Endometrial microvascular endothelial cells (primary cell): Measurements from ENCODE around the gene YIPF2. TPM values are rescaled to one million over a fixed set of nuclear protein-coding genes. Genes with fewer than 3 reads are reported as not detected.
"Not testable (repeated sequence)": the region's sequence is repeated elsewhere in the genome, so short reads cannot be mapped to it uniquely, and the experiment has no call there.

Experiments used
- in situ Hi-C: cut with HindIII; loops from 2 replicates; pipeline ENCODE4 v1.10.0; 2017; ENCODE audit warnings: low sequenced_read_pairs, low pct_unique_long_range_greater_than_20kb; ENCODE audit errors: inconsistent ontology term
- total RNA-seq: library from RNA; depleted of rRNA; stranded (reverse); fragments of >200 nt; gene quantifications from one replicate; pipeline ENCODE4 v1.2.3, GENCODE V29; 2015; ENCODE audit errors: inconsistent ontology term

Gene YIPF2
- total RNA-seq, result 47.9 TPM

- in situ Hi-C loops, result no loop called here
Measured at GRCh38 chr19:10928563-10929401, at the start of gene YIPF2, which contains the start of gene TIMM29. YIPF2 (minus strand) TSS chr19:10928639; CDS start chr19:10928410, 229 bp downstream. TIMM29 (plus strand) TSS chr19:10928811; CDS start chr19:10928823, 12 bp downstream.

- in situ Hi-C loops, result no loop called here
Measured at GRCh38 chr19:10977742-10978092, 49.3 kb upstream of the YIPF2 start.

GRCh38 chr19:10976131-10976892, 47.9 kb upstream of the YIPF2 start:
- in situ Hi-C loops, result no loop called here

- in situ Hi-C loops, result no loop called here
Measured at GRCh38 chr19:10975374-10976130, 47.1 kb upstream of the YIPF2 start.

- in situ Hi-C loops, result no loop called here
Measured at GRCh38 chr19:10971107-10971726, 42.8 kb upstream of the YIPF2 start.

- in situ Hi-C loops, result no loop called here
Measured at GRCh38 chr19:10968527-10969135, 40.2 kb upstream of the YIPF2 start.

GRCh38 chr19:10966809-10967208, 38.4 kb upstream of the YIPF2 start:
- in situ Hi-C loops, result no loop called here

- in situ Hi-C loops, result no loop called here
Measured at GRCh38 chr19:10965398-10965797, 37.0 kb upstream of the YIPF2 start.

GRCh38 chr19:10964903-10965302, 36.5 kb upstream of the YIPF2 start:
- in situ Hi-C loops, result no loop called here

GRCh38 chr19:10963865-10964264, 35.4 kb upstream of the YIPF2 start:
- in situ Hi-C loops, result no loop called here

- in situ Hi-C loops, result no loop called here
Measured at GRCh38 chr19:10962863-10963262, 34.4 kb upstream of the YIPF2 start.

GRCh38 chr19:10961073-10961860, 32.8 kb upstream of the YIPF2 start:
- in situ Hi-C loops, result no loop called here

GRCh38 chr19:10960314-10961072, 32.1 kb upstream of the YIPF2 start, which contains the start of gene SMARCA4:
SMARCA4 (plus strand) TSS chr19:10961030; CDS start chr19:10984152, 23,122 bp downstream.
- in situ Hi-C loops, result no loop called here

- in situ Hi-C loops, result not testable (repeated sequence)
Measured at GRCh38 chr19:10959277-10959968, 31.0 kb upstream of the YIPF2 start.

GRCh38 chr19:10952809-10953208, 24.4 kb upstream of the YIPF2 start:
- in situ Hi-C loops, result no loop called here

GRCh38 chr19:10946958-10947657, 18.7 kb upstream of the YIPF2 start:
- in situ Hi-C loops, result no loop called here
